Measurements from ENCODE around the gene S100A8. TPM values are rescaled to one million over a fixed set of nuclear protein-coding genes. Genes with fewer than 3 reads are reported as not detected.
A peak's percentile ranks its signal among the peaks of the same experiment; 100 is the strongest.

S100A8 gene
- total RNA-seq, 3 donors from 2014 or later = 3.4 to 90.6 (median 22.4) TPM

DNA sequence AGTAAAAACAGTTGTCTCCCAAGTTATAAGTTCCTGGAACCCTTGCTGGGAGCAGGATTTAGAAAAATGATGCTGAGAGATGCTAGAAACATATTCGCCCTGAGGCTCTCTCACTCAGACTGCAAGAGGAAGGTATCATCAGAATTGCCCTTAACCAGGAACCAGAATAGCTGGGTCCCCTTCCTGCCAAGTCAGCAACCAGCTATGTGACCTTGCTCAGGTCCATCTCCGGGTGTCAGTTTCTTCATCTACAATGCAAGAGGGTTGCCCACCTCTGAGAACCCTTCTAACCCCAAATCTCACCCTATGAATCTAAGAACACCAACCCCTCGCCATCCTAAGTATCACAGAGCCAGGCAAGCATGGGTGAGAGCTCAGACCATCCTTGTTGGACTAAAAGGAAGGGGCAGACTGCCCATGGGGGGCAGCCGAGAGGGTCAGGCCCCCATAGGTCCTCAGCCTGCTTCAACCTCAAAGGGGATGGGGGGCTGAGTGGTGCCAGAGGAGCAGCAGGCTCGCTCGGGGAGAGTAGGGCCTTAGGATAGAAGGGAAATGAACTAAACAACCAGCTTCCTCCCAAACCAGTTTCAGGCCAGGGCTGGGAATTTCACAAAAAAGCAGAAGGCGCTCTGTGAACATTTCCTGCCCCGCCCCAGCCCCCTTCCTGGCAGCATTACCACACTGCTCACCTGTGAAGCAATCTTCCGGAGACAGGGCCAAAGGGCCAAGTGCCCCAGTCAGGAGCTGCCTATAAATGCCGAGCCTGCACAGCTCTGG, 33.6 kb downstream of the S100A8 start:
- intact Hi-C loops (cut with DNase I, micrococcal nuclease) = loop anchor here in 1 of 2 donors (5.0 kb wide), 1 partner anchor 140 kb away; no protein-coding TSS in a partner anchor
- H3K9me3 ChIP-seq = no peaks in the 10 kb centered on the region
- TF ChIP-seq, protein P1, sequence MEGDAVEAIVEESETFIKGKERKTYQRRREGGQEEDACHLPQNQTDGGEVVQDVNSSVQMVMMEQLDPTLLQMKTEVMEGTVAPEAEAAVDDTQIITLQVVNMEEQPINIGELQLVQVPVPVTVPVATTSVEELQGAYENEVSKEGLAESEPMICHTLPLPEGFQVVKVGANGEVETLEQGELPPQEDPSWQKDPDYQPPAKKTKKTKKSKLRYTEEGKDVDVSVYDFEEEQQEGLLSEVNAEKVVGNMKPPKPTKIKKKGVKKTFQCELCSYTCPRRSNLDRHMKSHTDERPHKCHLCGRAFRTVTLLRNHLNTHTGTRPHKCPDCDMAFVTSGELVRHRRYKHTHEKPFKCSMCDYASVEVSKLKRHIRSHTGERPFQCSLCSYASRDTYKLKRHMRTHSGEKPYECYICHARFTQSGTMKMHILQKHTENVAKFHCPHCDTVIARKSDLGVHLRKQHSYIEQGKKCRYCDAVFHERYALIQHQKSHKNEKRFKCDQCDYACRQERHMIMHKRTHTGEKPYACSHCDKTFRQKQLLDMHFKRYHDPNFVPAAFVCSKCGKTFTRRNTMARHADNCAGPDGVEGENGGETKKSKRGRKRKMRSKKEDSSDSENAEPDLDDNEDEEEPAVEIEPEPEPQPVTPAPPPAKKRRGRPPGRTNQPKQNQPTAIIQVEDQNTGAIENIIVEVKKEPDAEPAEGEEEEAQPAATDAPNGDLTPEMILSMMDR (IDR thresholded peaks at IDR 0.05) = no peak
- H3K36me3 ChIP-seq (ENCODE audit: low read depth) = no peaks in the 10 kb centered on the region
- H3K4me3 ChIP-seq = no peak overlapping the region
- ATAC-seq = peak; percentile 81
- peak; percentile 41 to 80 (median 63) for DNase-seq
- H3K4me1 ChIP-seq (ENCODE audit: low read depth) = no peaks in the 10 kb centered on the region

DNA sequence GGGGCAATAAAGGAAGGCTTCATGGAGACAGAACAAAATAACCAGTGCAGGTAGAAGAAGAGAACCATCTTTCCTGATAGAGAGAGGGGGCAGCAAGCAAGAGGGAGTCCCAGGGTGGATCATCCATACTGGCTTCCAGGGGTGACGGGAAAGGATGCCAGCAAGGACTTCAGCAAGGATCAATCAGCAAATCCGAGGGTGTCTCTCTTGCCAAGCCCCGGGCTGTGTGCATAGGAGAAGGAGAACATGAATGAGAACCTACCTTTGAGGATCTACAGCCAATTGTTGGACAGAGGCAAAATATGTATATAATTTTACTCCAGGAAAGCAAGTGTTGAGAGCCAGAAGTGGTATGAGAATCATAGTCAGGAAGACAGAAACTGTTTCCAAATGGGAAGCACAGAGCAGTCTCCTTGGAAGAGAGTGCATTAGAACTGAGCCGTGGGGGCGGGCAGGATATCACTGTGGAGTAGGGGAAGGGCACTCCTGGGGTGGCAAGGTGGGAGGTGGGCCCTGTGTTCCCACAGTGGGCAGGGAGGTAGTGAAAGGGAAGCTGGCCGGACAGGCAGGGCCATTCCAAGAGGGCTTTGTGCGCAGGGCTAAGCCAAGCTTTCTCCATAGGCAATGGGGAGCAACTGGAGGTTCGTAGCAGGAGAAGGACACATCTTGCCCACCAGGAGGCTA, 34.3 kb downstream of the S100A8 start:
- H3K4me3 ChIP-seq = no peak overlapping the region
- H3K9me3 ChIP-seq = no peaks in the 10 kb centered on the region
- TF ChIP-seq, protein P1 (IDR thresholded peaks at IDR 0.05) = no peak
- DNase-seq (no peak), ATAC-seq (no peak)
- H3K36me3 ChIP-seq (ENCODE audit: low read depth) = no peaks in the 10 kb centered on the region
- H3K4me1 ChIP-seq (ENCODE audit: low read depth) = no peaks in the 10 kb centered on the region
- intact Hi-C loops (cut with DNase I, micrococcal nuclease) = loop anchor here in 1 of 2 donors (5.0 kb wide), 1 partner anchor 141 kb away; no protein-coding TSS in a partner anchor

DNA sequence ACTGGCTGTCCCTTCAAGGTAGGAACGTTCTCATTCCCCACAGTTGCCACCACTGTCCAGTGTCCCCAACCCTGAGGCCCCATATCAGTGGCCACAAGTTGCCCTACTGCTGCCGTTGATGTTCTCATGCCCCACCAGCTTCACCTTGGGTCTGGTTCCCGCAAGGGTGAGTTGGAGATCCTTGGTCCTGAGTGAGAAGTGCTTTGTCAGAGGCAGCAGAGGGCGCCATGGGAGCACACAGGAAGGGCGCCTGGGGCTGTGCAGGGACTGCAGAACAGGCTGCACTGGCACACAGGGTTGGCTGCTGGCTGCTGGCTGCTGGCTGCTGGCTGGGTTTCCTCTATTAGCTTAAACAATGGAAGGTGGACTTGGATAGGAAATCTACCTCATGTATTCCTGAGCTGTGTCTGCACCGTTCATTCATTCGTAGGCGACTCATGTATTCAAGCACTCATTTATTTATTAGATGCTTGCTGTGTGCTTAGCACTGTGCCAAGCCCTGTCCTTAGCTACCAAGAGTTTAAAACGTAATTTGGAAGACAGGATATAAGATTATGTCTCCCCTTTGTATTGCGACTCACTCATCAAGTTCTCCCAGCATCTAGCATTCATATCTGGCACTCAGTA, 35.3 kb downstream of the S100A8 start:
- intact Hi-C loops (cut with DNase I, micrococcal nuclease) = loop anchor here in 1 of 2 donors (5.0 kb wide), 1 partner anchor 142 kb away; no protein-coding TSS in a partner anchor
- TF ChIP-seq, protein P1 (IDR thresholded peaks at IDR 0.05) = no peak
- Histone ChIP-seq H3K4me1 (ENCODE audit: low read depth) (no peaks in the 10 kb centered on the region), H3K9me3 (no peaks in the 10 kb centered on the region), H3K4me3 (no peak overlapping the region), H3K36me3 (ENCODE audit: low read depth) (no peaks in the 10 kb centered on the region)
- ATAC-seq = peak; percentile 81
- DNase-seq = peak; percentile 43 to 76 (median 60)

DNA sequence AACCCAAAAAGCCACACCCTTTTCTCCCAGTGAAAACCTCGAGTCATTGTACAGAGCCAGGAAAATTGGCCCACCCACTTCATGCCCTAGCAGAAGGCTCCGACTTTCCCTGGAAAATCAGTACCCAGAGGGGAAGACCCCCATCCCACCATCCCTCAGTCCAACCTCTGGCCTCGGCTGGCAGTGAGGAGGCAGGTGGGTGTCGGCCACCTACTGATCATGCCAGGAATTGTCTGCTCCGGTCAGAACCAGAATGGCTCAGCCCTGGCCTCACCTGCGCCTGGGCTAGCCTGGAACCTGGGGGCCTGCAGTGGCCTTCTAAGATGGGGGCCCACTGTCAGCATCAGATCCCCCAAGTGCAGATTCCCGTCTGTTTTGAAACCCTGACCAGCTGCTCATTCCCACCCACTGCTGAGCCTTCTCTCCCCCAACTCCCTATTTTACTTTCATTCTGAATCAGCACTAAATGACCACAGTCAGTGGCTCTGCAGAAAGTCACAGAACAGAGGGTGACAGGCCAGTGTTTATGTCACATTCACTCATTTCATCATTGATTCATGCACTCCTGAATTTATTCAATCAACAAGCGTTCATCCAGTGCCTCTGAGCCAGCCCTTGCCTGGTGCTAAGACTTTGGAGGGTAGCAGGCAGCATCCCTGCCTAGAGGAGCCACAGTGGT, 36.2 kb downstream of the S100A8 start:
- H3K4me3 ChIP-seq = no peak overlapping the region
- intact Hi-C loops (cut with DNase I, micrococcal nuclease) = loop anchor here in 1 of 2 donors (5.0 kb wide), 1 partner anchor 143 kb away; no protein-coding TSS in a partner anchor
- no peaks in the 10 kb centered on the region for H3K36me3 ChIP-seq (ENCODE audit: low read depth)
- no peak for ATAC-seq
- no peaks in the 10 kb centered on the region for H3K9me3 ChIP-seq
- H3K4me1 ChIP-seq (ENCODE audit: low read depth) = no peaks in the 10 kb centered on the region
- DNase-seq = no peak
- TF ChIP-seq, protein P1 (IDR thresholded peaks at IDR 0.05) = no peak
